ENCODE data around the gene UBE2S. TPM values are rescaled to one million over a fixed set of nuclear protein-coding genes. Genes with fewer than 3 reads are reported as not detected.

The UBE2S gene
- total RNA-seq, 2 experiments from 2014 or later, result 50.9 to 62.9 TPM

DNA sequence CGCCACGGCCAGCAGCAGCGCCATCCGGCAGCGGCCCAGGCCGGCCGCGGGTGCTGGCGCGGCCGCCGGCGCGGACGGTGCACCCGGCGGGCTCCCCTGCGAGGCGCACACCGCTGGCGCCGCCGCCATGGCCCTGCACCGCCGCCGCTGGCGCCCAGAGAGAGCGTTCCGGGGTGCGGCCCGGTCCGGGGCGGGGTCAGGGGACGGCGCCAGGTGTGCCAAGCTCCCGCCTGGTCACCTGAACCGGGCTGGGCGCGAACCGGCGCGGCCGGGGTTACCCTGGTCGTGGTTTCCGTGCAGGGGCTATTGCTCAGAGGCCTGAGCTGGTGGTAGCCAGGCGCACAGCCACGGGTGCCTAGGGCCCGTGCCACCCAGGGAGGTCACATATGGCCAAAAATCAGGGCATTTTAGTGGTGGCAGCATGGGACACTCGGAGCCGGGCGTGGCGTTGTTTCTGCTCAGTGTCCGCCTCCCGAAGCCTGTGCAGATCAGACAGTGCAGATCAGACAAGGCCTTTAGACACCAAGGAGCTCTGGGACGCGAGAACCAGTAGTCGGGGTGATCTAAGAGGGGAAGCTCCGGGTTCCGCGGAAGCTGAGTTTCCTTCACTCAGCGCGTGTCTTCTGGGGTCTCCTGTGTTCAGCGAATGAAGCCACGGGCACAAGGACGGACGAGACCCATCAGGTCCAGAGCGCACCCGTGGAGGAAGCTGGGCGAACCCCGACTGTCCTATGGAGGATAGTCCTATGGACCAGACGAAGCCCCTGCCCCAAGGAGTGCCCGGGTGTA is 23.3 kb downstream of the UBE2S start, which contains the start of gene TMEM238:
TMEM238 (minus strand) TSS at position 162 of the 789 bp plus-strand sequence; CDS start at position 129, 33 bp downstream.
- peak within 1 kb of the TSS; percentile 100 for H3K4me3 Mint-ChIP-seq
- H3K27ac ChIP-seq (ENCODE audit: low read depth in 1 of 2, low read length in 2 of 2), result peak within 1 kb of the TSS; percentile 72 to 96
- peak within 1 kb of the TSS; percentile 99 for H3K4me3 ChIP-seq (ENCODE audit: low read length)
- TF ChIP-seq, protein P1, sequence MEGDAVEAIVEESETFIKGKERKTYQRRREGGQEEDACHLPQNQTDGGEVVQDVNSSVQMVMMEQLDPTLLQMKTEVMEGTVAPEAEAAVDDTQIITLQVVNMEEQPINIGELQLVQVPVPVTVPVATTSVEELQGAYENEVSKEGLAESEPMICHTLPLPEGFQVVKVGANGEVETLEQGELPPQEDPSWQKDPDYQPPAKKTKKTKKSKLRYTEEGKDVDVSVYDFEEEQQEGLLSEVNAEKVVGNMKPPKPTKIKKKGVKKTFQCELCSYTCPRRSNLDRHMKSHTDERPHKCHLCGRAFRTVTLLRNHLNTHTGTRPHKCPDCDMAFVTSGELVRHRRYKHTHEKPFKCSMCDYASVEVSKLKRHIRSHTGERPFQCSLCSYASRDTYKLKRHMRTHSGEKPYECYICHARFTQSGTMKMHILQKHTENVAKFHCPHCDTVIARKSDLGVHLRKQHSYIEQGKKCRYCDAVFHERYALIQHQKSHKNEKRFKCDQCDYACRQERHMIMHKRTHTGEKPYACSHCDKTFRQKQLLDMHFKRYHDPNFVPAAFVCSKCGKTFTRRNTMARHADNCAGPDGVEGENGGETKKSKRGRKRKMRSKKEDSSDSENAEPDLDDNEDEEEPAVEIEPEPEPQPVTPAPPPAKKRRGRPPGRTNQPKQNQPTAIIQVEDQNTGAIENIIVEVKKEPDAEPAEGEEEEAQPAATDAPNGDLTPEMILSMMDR (IDR thresholded peaks at IDR 0.05), result no peak
- no peaks in the 10 kb centered on the region for H3K9me3 Mint-ChIP-seq
- H3K36me3 ChIP-seq (ENCODE audit: insufficient read depth, low read length), result peaks cover 27% of the 10 kb centered on the region
- DNase-seq, result peak in 11 of 14 experiments; percentile 16 to 68 (median 45)
- POLR2A ChIA-PET, result interaction anchor here (0.8 to 5.4 kb wide), 16 partner anchors 15 to 270 kb away, joined by 3 to 45 read pairs (median 4); partner anchors contain the start of genes HSPBP1, KMT5C, PPP6R1 and SYT5
- peak within 1 kb of the TSS; percentile 97 for H3K27ac Mint-ChIP-seq
- ATAC-seq (ENCODE audit: poor library complexity), result no peak
- H3K9me3 ChIP-seq (ENCODE audit: control insufficient read depth in 1 of 2, insufficient read depth in 1 of 2, low read length in 2 of 2), result no peaks in the 10 kb centered on the region
- CTCF ChIA-PET, result interaction anchor here (0.6 to 2.7 kb wide), 11 partner anchors 22 to 299 kb away, joined by 3 to 31 read pairs (median 4); partner anchors contain the start of genes HSPBP1 and KMT5C
- H3K4me1 Mint-ChIP-seq (ENCODE audit: low read depth), result peaks cover 68% of the 10 kb centered on the region
- H3K4me1 ChIP-seq (ENCODE audit: insufficient read depth, low read length), result peaks cover 59% of the 10 kb centered on the region
- H3K27me3 ChIP-seq (ENCODE audit: control insufficient read depth in 1 of 2, insufficient read depth in 2 of 2, low read length in 2 of 2), result no peaks in the 10 kb centered on the region
- peaks cover 42% of the 10 kb centered on the region for H3K36me3 Mint-ChIP-seq (ENCODE audit: low read depth)
- intact Hi-C loops (cut with DNase I, micrococcal nuclease), result loop anchor here in 1 of 2 experiments (1.0 to 2.0 kb wide), 2 partner anchors 24 to 83 kb away; no protein-coding TSS in a partner anchor
- H3K27me3 Mint-ChIP-seq, result no peaks in the 10 kb centered on the region

DNA sequence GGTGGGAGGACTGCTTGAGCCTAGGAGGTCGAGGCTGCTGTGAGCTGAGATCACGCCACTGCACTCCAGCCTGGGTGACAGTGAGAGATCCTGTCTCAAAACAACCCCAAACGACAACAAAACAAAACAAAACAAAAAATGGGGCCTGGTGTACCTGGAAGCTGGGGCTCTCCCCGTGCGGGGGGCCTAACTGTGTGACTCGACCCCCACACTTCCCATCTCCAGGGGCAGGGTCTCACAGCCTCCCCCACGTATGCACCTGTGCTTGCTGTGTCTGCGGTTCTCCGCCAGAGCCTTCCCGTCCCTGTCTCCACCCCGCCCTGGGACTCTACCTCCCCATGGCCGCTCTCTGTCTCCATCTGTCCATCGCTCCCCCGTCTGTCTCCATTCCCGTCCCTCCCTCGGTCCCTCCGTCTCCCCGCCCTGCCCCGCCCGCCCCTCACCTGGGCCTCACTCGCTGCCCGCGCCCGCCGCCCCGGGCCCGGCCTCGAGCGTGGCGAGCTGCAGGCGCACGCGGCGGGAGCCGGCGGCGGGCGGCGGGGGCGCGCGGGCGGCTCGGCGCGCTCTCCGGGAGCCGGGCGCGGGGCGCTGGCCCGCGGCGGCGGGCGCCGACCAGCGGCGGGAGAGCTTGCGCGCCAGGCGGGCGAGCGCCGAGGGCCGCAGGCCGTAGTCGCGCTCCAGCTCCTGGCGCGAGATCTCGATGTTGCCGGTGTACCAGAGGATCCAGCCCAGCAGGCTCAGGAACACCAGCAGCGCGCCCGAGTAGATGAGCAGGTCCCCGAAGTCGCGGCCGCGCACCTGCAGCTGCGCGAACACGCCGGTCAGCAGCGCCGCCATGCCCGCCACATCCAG is 24.1 kb downstream of the UBE2S start:
- Mint-ChIP-seq H3K36me3 (ENCODE audit: low read depth) (peaks cover 34% of the 10 kb centered on the region), H3K9me3 (no peaks in the 10 kb centered on the region), H3K4me3 (peak overlapping the region; percentile 87), H3K27ac (peak overlapping the region; percentile 75), H3K27me3 (no peaks in the 10 kb centered on the region), H3K4me1 (ENCODE audit: low read depth) (peaks cover 60% of the 10 kb centered on the region)
- Histone ChIP-seq H3K4me3 (ENCODE audit: low read length) (peak overlapping the region; percentile 49), H3K4me1 (ENCODE audit: insufficient read depth, low read length) (peaks cover 51% of the 10 kb centered on the region), H3K36me3 (ENCODE audit: insufficient read depth, low read length) (peaks cover 18% of the 10 kb centered on the region), H3K27me3 (ENCODE audit: control insufficient read depth in 1 of 2, insufficient read depth in 2 of 2, low read length in 2 of 2) (no peaks in the 10 kb centered on the region), H3K27ac (ENCODE audit: low read depth in 1 of 2, low read length in 2 of 2) (no peak overlapping the region), H3K9me3 (ENCODE audit: control insufficient read depth in 1 of 2, insufficient read depth in 1 of 2, low read length in 2 of 2) (no peaks in the 10 kb centered on the region)
- DNase-seq (peak in 13 of 14 experiments; percentile 15 to 79 (median 43)), ATAC-seq (ENCODE audit: poor library complexity) (no peak)
- intact Hi-C loops (cut with DNase I, micrococcal nuclease), result loop anchor here (1.0 to 2.0 kb wide), 4 partner anchors 25 to 242 kb away; no protein-coding TSS in a partner anchor
- ChIA-PET CTCF (interaction anchor here (0.9 to 2.7 kb wide), 11 partner anchors 34 to 298 kb away, joined by 3 to 31 read pairs (median 4); partner anchors contain the start of genes HSPBP1 and KMT5C), POLR2A (interaction anchor here (0.6 to 5.4 kb wide), 18 partner anchors 8 to 271 kb away, joined by 3 to 45 read pairs (median 4); partner anchors contain the start of genes HSPBP1, KMT5C, PPP6R1 and SYT5)
- TF ChIP-seq, protein P1 (IDR thresholded peaks at IDR 0.05), result no peak

All from CD4-positive, alpha-beta T cell (primary cell).